Muscle of arm (tissue), 12 donors: ENCODE data around the gene PEAK3. TPM values are rescaled to one million over a fixed set of nuclear protein-coding genes. Genes with fewer than 3 reads are reported as not detected.

Experiments
- DNase-seq: peaks from one replicate; pipeline ENCODE4 v3.0.0-alpha.2; 2013
- polyA plus RNA-seq, 12 donors: library from polyadenylated mRNA; unstranded; fragments of 120-200 nt; gene quantifications; one replicate each; pipeline ENCODE4 v1.2.1, GENCODE V29; 2013; ENCODE audit not compliant: insufficient read length in 12 of 12

The PEAK3 gene
- polyA plus RNA-seq, 12 donors: 0.05 to 0.16 (median 0.09) TPM; not detected in 5

- DNase-seq: no peak
Observed at GRCh38 chr19:2239173-2239572, 42.8 kb downstream of the PEAK3 start.

- no peak for DNase-seq
Observed at GRCh38 chr19:2237869-2238153, 44.2 kb downstream of the PEAK3 start.

GRCh38 chr19:2237051-2237868, 44.7 kb downstream of the PEAK3 start:
- no peak for DNase-seq

- DNase-seq: peak; percentile 99
Observed at GRCh38 chr19:2236314-2237050, 45.5 kb downstream of the PEAK3 start, which contains the start of the genes PLEKHJ1 and SF3A2. Gene PLEKHJ1 (minus strand): TSS chr19:2236329. CDS start chr19:2236248, 81 bp downstream. Gene SF3A2 (plus strand): TSS chr19:2236824. CDS start chr19:2243419, 6,595 bp downstream.

- no peak for DNase-seq
Observed at GRCh38 chr19:2236064-2236313, 46.0 kb downstream of the PEAK3 start.

GRCh38 chr19:2235381-2236063, 46.5 kb downstream of the PEAK3 start:
- no peak for DNase-seq

GRCh38 chr19:2234996-2235380, 47.0 kb downstream of the PEAK3 start:
- no peak for DNase-seq

GRCh38 chr19:2233601-2234280, 48.2 kb downstream of the PEAK3 start:
- no peak for DNase-seq

- DNase-seq: no peak
Observed at GRCh38 chr19:2232286-2233151, 49.5 kb downstream of the PEAK3 start.

- no peak for DNase-seq
Observed at GRCh38 chr19:2231621-2232221, 50.3 kb downstream of the PEAK3 start.

GRCh38 chr19:2230807-2231533, 51.0 kb downstream of the PEAK3 start:
- no peak for DNase-seq

GRCh38 chr19:2230033-2230531, 51.9 kb downstream of the PEAK3 start:
- no peak for DNase-seq

- DNase-seq: no peak
Observed at GRCh38 chr19:2229103-2230032, 52.6 kb downstream of the PEAK3 start.

- no peak for DNase-seq
Observed at GRCh38 chr19:2228157-2229030, 53.6 kb downstream of the PEAK3 start.

- no peak for DNase-seq
Observed at GRCh38 chr19:2227415-2228156, 54.4 kb downstream of the PEAK3 start.

- DNase-seq: no peak
Observed at GRCh38 chr19:2226840-2227360, 55.1 kb downstream of the PEAK3 start.
